ENCODE measurements around the gene MEG3. TPM values are rescaled to one million over a fixed set of nuclear protein-coding genes. Genes with fewer than 3 reads are reported as not detected.

MEG3 gene
- total RNA-seq, 1 experiment from 2014 or later: not detected

GRCh38 chr14:100839681-100840111 lies 13.8 kb downstream of the MEG3 start:
- ChIA-PET CTCF (interaction anchor here (0.7 to 1.3 kb wide), 2 partner anchors 186 to 787 kb away, joined by 3 to 5 read pairs; no protein-coding TSS in a partner anchor), POLR2A (no interaction called here)
- Mint-ChIP-seq H3K27ac (ENCODE audit: low read depth, unreplicated experiment) (peak overlapping the region; percentile 39), H3K27me3 (ENCODE audit: insufficient read depth, unreplicated experiment) (peaks cover 23% of the 10 kb centered on the region), H3K4me1 (ENCODE audit: insufficient read depth, unreplicated experiment) (no peaks in the 10 kb centered on the region), H3K9me3 (ENCODE audit: unreplicated experiment) (no peaks in the 10 kb centered on the region), H3K4me3 (ENCODE audit: unreplicated experiment) (no peak overlapping the region), H3K36me3 (ENCODE audit: insufficient read depth, unreplicated experiment) (no peaks in the 10 kb centered on the region)
- TF ChIP-seq CTCF (IDR thresholded peaks at IDR 0.05; ENCODE audit: unreplicated experiment): no peak
- BruUV-seq (replicated peaks): no TSS peak
- intact Hi-C loops (cut with micrococcal nuclease): no loop called here
- DNase-seq (ENCODE audit: unreplicated experiment): no peak

GRCh38 chr14:100840286-100841065 lies 14.6 kb downstream of the MEG3 start:
- POLR2A ChIA-PET: no interaction called here
- H3K4me3 Mint-ChIP-seq (ENCODE audit: unreplicated experiment): no peak overlapping the region
- H3K4me1 Mint-ChIP-seq (ENCODE audit: insufficient read depth, unreplicated experiment): no peaks in the 10 kb centered on the region
- intact Hi-C loops (cut with micrococcal nuclease): no loop called here
- BruUV-seq (replicated peaks): no TSS peak
- CTCF ChIA-PET: interaction anchor here (0.7 kb wide), 1 partner anchor 187 kb away, joined by 5 read pairs; no protein-coding TSS in a partner anchor
- H3K27ac Mint-ChIP-seq (ENCODE audit: low read depth, unreplicated experiment): no peak overlapping the region
- H3K36me3 Mint-ChIP-seq (ENCODE audit: insufficient read depth, unreplicated experiment): no peaks in the 10 kb centered on the region
- H3K9me3 Mint-ChIP-seq (ENCODE audit: unreplicated experiment): no peaks in the 10 kb centered on the region
- TF ChIP-seq CTCF (IDR thresholded peaks at IDR 0.05; ENCODE audit: unreplicated experiment): no peak
- DNase-seq (ENCODE audit: unreplicated experiment): no peak
- H3K27me3 Mint-ChIP-seq (ENCODE audit: insufficient read depth, unreplicated experiment): peaks cover 15% of the 10 kb centered on the region

GRCh38 chr14:100841066-100841760 lies 15.3 kb downstream of the MEG3 start:
- POLR2A ChIA-PET: no interaction called here
- Mint-ChIP-seq H3K9me3 (ENCODE audit: unreplicated experiment) (no peaks in the 10 kb centered on the region), H3K4me1 (ENCODE audit: insufficient read depth, unreplicated experiment) (no peaks in the 10 kb centered on the region), H3K27ac (ENCODE audit: low read depth, unreplicated experiment) (no peak overlapping the region), H3K36me3 (ENCODE audit: insufficient read depth, unreplicated experiment) (no peaks in the 10 kb centered on the region), H3K27me3 (ENCODE audit: insufficient read depth, unreplicated experiment) (peaks cover 8% of the 10 kb centered on the region), H3K4me3 (ENCODE audit: unreplicated experiment) (no peak overlapping the region)
- intact Hi-C loops (cut with micrococcal nuclease): no loop called here
- no peak for DNase-seq (ENCODE audit: unreplicated experiment)
- CTCF ChIA-PET: interaction anchor here (1.0 kb wide), 1 partner anchor 179 kb away, joined by 3 read pairs; no protein-coding TSS in a partner anchor
- BruUV-seq (replicated peaks): no TSS peak
- TF ChIP-seq CTCF (IDR thresholded peaks at IDR 0.05; ENCODE audit: unreplicated experiment): no peak

- Mint-ChIP-seq H3K27ac (ENCODE audit: low read depth, unreplicated experiment) (no peak overlapping the region), H3K27me3 (ENCODE audit: insufficient read depth, unreplicated experiment) (peaks cover under 1% of the 10 kb centered on the region), H3K4me3 (ENCODE audit: unreplicated experiment) (no peak overlapping the region), H3K4me1 (ENCODE audit: insufficient read depth, unreplicated experiment) (no peaks in the 10 kb centered on the region), H3K9me3 (ENCODE audit: unreplicated experiment) (no peaks in the 10 kb centered on the region), H3K36me3 (ENCODE audit: insufficient read depth, unreplicated experiment) (no peaks in the 10 kb centered on the region)
- intact Hi-C loops (cut with micrococcal nuclease): no loop called here
- ChIA-PET POLR2A (no interaction called here), CTCF (interaction anchor here (0.7 to 1.0 kb wide), 3 partner anchors 179 to 463 kb away, joined by 3 read pairs; no protein-coding TSS in a partner anchor)
- no TSS peak for BruUV-seq (replicated peaks)
- TF ChIP-seq CTCF (IDR thresholded peaks at IDR 0.05; ENCODE audit: unreplicated experiment): no peak
- no peak for DNase-seq (ENCODE audit: unreplicated experiment)
Observed at GRCh38 chr14:100841761-100842403, 16.0 kb downstream of the MEG3 start.
